ENCODE data around the gene HIBCH. TPM values are rescaled to one million over a fixed set of nuclear protein-coding genes. Genes with fewer than 3 reads are reported as not detected.

HIBCH gene
- total and polyA plus RNA-seq, 2 experiments from 2014 or later, result 25.7 to 42.3 TPM

DNA sequence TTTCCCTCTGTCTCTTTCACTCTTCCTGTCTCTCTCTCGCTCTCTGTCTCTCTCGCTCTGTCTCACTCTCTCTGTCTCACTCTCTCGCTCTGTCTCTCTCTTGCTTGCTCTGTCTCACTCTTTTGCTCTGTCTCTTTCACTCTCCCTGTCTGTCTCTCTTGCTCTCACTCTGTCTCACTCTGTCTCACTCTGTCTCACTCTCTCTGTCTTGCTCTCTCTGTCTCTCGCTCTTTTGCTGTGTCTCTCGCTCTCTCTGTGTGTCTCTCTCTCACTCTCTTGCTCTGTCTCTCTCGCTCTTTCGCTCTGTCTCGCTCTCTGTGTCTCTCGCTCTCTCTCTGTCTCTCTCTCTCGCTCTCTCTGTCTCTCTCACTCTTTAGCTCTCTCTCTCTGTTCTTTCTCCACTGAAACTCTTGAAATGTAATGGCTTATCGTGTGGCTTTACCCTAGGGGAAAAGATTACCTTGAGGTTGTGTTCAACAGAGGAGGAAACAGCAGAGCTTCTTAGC is 46.7 kb upstream of the HIBCH start:
- no peaks in the 10 kb centered on the region for H4K20me1 ChIP-seq (replicated peaks; ENCODE audit: insufficient read depth)
- no peak for TF ChIP-seq STAT1 (IDR thresholded peaks at IDR 0.05; ENCODE audit: unreplicated experiment)
- no peak for TF ChIP-seq POLR2AphosphoS5 (IDR thresholded peaks at IDR 0.05; ENCODE audit: low read depth)
- TF ChIP-seq, protein P1, sequence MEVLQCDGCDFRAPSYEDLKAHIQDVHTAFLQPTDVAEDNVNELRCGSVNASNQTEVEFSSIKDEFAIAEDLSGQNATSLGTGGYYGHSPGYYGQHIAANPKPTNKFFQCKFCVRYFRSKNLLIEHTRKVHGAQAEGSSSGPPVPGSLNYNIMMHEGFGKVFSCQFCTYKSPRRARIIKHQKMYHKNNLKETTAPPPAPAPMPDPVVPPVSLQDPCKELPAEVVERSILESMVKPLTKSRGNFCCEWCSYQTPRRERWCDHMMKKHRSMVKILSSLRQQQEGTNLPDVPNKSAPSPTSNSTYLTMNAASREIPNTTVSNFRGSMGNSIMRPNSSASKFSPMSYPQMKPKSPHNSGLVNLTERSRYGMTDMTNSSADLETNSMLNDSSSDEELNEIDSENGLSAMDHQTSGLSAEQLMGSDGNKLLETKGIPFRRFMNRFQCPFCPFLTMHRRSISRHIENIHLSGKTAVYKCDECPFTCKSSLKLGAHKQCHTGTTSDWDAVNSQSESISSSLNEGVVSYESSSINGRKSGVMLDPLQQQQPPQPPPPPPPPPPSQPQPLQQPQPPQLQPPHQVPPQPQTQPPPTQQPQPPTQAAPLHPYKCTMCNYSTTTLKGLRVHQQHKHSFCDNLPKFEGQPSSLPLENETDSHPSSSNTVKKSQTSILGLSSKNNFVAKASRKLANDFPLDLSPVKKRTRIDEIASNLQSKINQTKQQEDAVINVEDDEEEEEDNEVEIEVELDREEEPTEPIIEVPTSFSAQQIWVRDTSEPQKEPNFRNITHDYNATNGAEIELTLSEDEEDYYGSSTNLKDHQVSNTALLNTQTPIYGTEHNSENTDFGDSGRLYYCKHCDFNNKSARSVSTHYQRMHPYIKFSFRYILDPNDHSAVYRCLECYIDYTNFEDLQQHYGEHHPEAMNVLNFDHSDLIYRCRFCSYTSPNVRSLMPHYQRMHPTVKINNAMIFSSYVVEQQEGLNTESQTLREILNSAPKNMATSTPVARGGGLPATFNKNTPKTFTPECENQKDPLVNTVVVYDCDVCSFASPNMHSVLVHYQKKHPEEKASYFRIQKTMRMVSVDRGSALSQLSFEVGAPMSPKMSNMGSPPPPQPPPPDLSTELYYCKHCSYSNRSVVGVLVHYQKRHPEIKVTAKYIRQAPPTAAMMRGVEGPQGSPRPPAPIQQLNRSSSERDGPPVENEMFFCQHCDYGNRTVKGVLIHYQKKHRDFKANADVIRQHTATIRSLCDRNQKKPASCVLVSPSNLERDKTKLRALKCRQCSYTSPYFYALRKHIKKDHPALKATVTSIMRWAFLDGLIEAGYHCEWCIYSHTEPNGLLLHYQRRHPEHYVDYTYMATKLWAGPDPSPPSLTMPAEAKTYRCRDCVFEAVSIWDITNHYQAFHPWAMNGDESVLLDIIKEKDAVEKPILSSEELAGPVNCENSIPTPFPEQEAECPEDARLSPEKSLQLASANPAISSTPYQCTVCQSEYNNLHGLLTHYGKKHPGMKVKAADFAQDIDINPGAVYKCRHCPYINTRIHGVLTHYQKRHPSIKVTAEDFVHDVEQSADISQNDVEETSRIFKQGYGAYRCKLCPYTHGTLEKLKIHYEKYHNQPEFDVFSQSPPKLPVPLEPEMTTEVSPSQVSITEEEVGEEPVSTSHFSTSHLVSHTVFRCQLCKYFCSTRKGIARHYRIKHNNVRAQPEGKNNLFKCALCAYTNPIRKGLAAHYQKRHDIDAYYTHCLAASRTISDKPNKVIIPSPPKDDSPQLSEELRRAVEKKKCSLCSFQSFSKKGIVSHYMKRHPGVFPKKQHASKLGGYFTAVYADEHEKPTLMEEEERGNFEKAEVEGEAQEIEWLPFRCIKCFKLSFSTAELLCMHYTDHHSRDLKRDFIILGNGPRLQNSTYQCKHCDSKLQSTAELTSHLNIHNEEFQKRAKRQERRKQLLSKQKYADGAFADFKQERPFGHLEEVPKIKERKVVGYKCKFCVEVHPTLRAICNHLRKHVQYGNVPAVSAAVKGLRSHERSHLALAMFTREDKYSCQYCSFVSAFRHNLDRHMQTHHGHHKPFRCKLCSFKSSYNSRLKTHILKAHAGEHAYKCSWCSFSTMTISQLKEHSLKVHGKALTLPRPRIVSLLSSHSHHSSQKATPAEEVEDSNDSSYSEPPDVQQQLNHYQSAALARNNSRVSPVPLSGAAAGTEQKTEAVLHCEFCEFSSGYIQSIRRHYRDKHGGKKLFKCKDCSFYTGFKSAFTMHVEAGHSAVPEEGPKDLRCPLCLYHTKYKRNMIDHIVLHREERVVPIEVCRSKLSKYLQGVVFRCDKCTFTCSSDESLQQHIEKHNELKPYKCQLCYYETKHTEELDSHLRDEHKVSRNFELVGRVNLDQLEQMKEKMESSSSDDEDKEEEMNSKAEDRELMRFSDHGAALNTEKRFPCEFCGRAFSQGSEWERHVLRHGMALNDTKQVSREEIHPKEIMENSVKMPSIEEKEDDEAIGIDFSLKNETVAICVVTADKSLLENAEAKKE (CRISPR knock-in tag; IDR thresholded peaks at IDR 0.05), result no peak
- TF ChIP-seq ZNF331 (CRISPR knock-in tag; IDR thresholded peaks at IDR 0.05; ENCODE audit: low read depth), result no peak
- TF ChIP-seq, protein P2, sequence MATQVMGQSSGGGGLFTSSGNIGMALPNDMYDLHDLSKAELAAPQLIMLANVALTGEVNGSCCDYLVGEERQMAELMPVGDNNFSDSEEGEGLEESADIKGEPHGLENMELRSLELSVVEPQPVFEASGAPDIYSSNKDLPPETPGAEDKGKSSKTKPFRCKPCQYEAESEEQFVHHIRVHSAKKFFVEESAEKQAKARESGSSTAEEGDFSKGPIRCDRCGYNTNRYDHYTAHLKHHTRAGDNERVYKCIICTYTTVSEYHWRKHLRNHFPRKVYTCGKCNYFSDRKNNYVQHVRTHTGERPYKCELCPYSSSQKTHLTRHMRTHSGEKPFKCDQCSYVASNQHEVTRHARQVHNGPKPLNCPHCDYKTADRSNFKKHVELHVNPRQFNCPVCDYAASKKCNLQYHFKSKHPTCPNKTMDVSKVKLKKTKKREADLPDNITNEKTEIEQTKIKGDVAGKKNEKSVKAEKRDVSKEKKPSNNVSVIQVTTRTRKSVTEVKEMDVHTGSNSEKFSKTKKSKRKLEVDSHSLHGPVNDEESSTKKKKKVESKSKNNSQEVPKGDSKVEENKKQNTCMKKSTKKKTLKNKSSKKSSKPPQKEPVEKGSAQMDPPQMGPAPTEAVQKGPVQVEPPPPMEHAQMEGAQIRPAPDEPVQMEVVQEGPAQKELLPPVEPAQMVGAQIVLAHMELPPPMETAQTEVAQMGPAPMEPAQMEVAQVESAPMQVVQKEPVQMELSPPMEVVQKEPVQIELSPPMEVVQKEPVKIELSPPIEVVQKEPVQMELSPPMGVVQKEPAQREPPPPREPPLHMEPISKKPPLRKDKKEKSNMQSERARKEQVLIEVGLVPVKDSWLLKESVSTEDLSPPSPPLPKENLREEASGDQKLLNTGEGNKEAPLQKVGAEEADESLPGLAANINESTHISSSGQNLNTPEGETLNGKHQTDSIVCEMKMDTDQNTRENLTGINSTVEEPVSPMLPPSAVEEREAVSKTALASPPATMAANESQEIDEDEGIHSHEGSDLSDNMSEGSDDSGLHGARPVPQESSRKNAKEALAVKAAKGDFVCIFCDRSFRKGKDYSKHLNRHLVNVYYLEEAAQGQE (IDR thresholded peaks at IDR 0.05; ENCODE audit: unreplicated experiment), result no peak
- TF ChIP-seq EZH2phosphoT487 (IDR thresholded peaks at IDR 0.05; ENCODE audit: unreplicated experiment), result no peak
- no peak for TF ChIP-seq ZNF114 (CRISPR knock-in tag; IDR thresholded peaks at IDR 0.05)
- TF ChIP-seq JUNB (IDR thresholded peaks at IDR 0.05; ENCODE audit: unreplicated experiment), result no peak
- TF ChIP-seq NANOG (IDR thresholded peaks at IDR 0.05; ENCODE audit: borderline replicate concordance), result no peak
- TF ChIP-seq, protein P3, sequence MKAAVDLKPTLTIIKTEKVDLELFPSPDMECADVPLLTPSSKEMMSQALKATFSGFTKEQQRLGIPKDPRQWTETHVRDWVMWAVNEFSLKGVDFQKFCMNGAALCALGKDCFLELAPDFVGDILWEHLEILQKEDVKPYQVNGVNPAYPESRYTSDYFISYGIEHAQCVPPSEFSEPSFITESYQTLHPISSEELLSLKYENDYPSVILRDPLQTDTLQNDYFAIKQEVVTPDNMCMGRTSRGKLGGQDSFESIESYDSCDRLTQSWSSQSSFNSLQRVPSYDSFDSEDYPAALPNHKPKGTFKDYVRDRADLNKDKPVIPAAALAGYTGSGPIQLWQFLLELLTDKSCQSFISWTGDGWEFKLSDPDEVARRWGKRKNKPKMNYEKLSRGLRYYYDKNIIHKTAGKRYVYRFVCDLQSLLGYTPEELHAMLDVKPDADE (IDR thresholded peaks at IDR 0.05), result no peak
- no peak for TF ChIP-seq CREB1 (CRISPR knock-in tag; IDR thresholded peaks at IDR 0.05; ENCODE audit: low read depth)
- TF ChIP-seq, protein P4, sequence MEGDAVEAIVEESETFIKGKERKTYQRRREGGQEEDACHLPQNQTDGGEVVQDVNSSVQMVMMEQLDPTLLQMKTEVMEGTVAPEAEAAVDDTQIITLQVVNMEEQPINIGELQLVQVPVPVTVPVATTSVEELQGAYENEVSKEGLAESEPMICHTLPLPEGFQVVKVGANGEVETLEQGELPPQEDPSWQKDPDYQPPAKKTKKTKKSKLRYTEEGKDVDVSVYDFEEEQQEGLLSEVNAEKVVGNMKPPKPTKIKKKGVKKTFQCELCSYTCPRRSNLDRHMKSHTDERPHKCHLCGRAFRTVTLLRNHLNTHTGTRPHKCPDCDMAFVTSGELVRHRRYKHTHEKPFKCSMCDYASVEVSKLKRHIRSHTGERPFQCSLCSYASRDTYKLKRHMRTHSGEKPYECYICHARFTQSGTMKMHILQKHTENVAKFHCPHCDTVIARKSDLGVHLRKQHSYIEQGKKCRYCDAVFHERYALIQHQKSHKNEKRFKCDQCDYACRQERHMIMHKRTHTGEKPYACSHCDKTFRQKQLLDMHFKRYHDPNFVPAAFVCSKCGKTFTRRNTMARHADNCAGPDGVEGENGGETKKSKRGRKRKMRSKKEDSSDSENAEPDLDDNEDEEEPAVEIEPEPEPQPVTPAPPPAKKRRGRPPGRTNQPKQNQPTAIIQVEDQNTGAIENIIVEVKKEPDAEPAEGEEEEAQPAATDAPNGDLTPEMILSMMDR (conservative IDR thresholded peaks at IDR 0.05; ENCODE audit: low read depth in 2 of 2), result no peak
- no peak for TF ChIP-seq EZH2 (IDR thresholded peaks at IDR 0.05; ENCODE audit: low read depth, unreplicated experiment)

More for the DNA sequence above, 46.7 kb upstream of the HIBCH start:
- Histone ChIP-seq H2AFZ (no peak overlapping the region), H3K4me2 (no peak overlapping the region), H3F3A (replicated peaks; ENCODE audit: low read depth) (no peaks in the 10 kb centered on the region), H3K79me2 (replicated peaks; ENCODE audit: insufficient read depth) (no peaks in the 10 kb centered on the region), H3K4me1 (ENCODE audit: insufficient read depth) (no peaks in the 10 kb centered on the region), H3K9me2 (ENCODE audit: insufficient read depth) (no peaks in the 10 kb centered on the region), H3K27me3 (ENCODE audit: insufficient read depth) (no peaks in the 10 kb centered on the region), H3K27ac (ENCODE audit: low read depth) (no peak overlapping the region), H3K36me3 (ENCODE audit: insufficient read depth) (no peaks in the 10 kb centered on the region), H3K4me3 (no peak overlapping the region)
- Mint-ChIP-seq H3K4me3 (no peak overlapping the region), H3K36me3 (ENCODE audit: low read depth) (no peaks in the 10 kb centered on the region), H3K9me3 (no peaks in the 10 kb centered on the region), H3K27ac (no peak overlapping the region), H3K27me3 (ENCODE audit: insufficient read depth, low read depth, poor library complexity) (no peaks in the 10 kb centered on the region), H3K4me1 (no peaks in the 10 kb centered on the region)
- ATAC-seq (no peak), DNase-seq (ENCODE audit: low spot score) (no peak)
